Measurements from ENCODE around the gene ZMAT3. TPM values are rescaled to one million over a fixed set of nuclear protein-coding genes. Genes with fewer than 3 reads are reported as not detected.

ZMAT3 gene
- total RNA-seq, 1 donor from 2014 or later: 48.0 TPM

- Mint-ChIP-seq H3K27ac (no peak overlapping the region), H3K4me1 (no peaks in the 10 kb centered on the region), H3K27me3 (ENCODE audit: low read depth) (peaks cover 6% of the 10 kb centered on the region), H3K9me3 (peaks cover 10% of the 10 kb centered on the region), H3K4me3 (no peak overlapping the region), H3K36me3 (no peaks in the 10 kb centered on the region)
- DNase-seq (ENCODE audit: low spot score in 2 of 2, unreplicated experiment in 2 of 2): no peak
- no peak for TF ChIP-seq CTCF (IDR thresholded peaks at IDR 0.05; ENCODE audit: unreplicated experiment)
These were observed 16.7 kb upstream of the ZMAT3 start for GRCh38 chr3:179088306-179088705.

- H3K9me3 Mint-ChIP-seq: peaks cover 10% of the 10 kb centered on the region
- no peak overlapping the region for H3K27ac Mint-ChIP-seq
- H3K36me3 Mint-ChIP-seq: no peaks in the 10 kb centered on the region
- no peak overlapping the region for H3K4me3 Mint-ChIP-seq
- no peaks in the 10 kb centered on the region for H3K4me1 Mint-ChIP-seq
- no peak for DNase-seq (ENCODE audit: low spot score in 2 of 2, unreplicated experiment in 2 of 2)
- TF ChIP-seq CTCF (IDR thresholded peaks at IDR 0.05; ENCODE audit: unreplicated experiment): no peak
- no peaks in the 10 kb centered on the region for H3K27me3 Mint-ChIP-seq (ENCODE audit: low read depth)
These were observed 12.4 kb upstream of the ZMAT3 start for GRCh38 chr3:179083977-179084376.

- H3K27ac Mint-ChIP-seq: no peak overlapping the region
- no peaks in the 10 kb centered on the region for H3K4me1 Mint-ChIP-seq
- H3K36me3 Mint-ChIP-seq: no peaks in the 10 kb centered on the region
- DNase-seq (ENCODE audit: low spot score in 2 of 2, unreplicated experiment in 2 of 2): no peak
- H3K9me3 Mint-ChIP-seq: peaks cover 5% of the 10 kb centered on the region
- no peak overlapping the region for H3K4me3 Mint-ChIP-seq
- no peaks in the 10 kb centered on the region for H3K27me3 Mint-ChIP-seq (ENCODE audit: low read depth)
- no peak for TF ChIP-seq CTCF (IDR thresholded peaks at IDR 0.05; ENCODE audit: unreplicated experiment)
These were observed 10.8 kb upstream of the ZMAT3 start for GRCh38 chr3:179082416-179082815.

GRCh38 chr3:179081885-179082284, 10.3 kb upstream of the ZMAT3 start:
- Mint-ChIP-seq H3K4me3 (no peak overlapping the region), H3K27ac (no peak overlapping the region), H3K27me3 (ENCODE audit: low read depth) (no peaks in the 10 kb centered on the region), H3K9me3 (peaks cover 5% of the 10 kb centered on the region), H3K36me3 (no peaks in the 10 kb centered on the region), H3K4me1 (no peaks in the 10 kb centered on the region)
- DNase-seq (ENCODE audit: low spot score in 2 of 2, unreplicated experiment in 2 of 2): no peak
- TF ChIP-seq CTCF (IDR thresholded peaks at IDR 0.05; ENCODE audit: unreplicated experiment): no peak

- TF ChIP-seq CTCF (IDR thresholded peaks at IDR 0.05; ENCODE audit: unreplicated experiment): no peak
- Mint-ChIP-seq H3K27me3 (ENCODE audit: low read depth) (no peaks in the 10 kb centered on the region), H3K4me1 (peaks cover 2% of the 10 kb centered on the region)
These were observed 7.9 kb upstream of the ZMAT3 start for GRCh38 chr3:179079537-179079936.

More at GRCh38 chr3:179079537-179079936, 7.9 kb upstream of the ZMAT3 start:
- DNase-seq (ENCODE audit: low spot score in 2 of 2, unreplicated experiment in 2 of 2): no peak
- Mint-ChIP-seq H3K27ac (no peak overlapping the region), H3K4me3 (no peak overlapping the region), H3K9me3 (peaks cover 5% of the 10 kb centered on the region), H3K36me3 (no peaks in the 10 kb centered on the region)

Data from mesothelial cell of epicardium (in vitro differentiated cells).